ENCODE measurements around the gene JDP2. TPM values are rescaled to one million over a fixed set of nuclear protein-coding genes. Genes with fewer than 3 reads are reported as not detected.

The JDP2 gene
- polyA plus RNA-seq, 3 donors = 18.4 to 19.6 (median 19.2) TPM

GRCh38 chr14:75409316-75410205 lies 18.3 kb upstream of the JDP2 start:
- no peak for DNase-seq (ENCODE audit: low read depth in 3 of 3, low spot score in 2 of 3)

DNA sequence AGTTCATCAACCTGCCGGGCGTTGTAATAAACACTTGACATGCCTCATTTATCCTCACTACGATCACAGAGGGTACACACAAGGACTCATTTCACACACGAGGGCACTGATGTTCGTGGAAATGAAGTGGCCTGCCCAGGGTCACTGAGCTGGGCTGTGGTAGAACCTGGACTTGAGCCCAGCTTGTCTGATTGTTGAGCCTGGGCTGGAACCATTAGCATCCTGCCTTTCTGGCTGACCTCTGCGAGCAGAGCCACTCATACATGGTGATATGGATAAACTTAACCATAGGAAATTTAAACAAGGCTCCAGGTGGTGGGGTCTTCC lies 16.6 kb upstream of the JDP2 start:
- no peak for DNase-seq (ENCODE audit: low read depth in 3 of 3, low spot score in 2 of 3)

DNA sequence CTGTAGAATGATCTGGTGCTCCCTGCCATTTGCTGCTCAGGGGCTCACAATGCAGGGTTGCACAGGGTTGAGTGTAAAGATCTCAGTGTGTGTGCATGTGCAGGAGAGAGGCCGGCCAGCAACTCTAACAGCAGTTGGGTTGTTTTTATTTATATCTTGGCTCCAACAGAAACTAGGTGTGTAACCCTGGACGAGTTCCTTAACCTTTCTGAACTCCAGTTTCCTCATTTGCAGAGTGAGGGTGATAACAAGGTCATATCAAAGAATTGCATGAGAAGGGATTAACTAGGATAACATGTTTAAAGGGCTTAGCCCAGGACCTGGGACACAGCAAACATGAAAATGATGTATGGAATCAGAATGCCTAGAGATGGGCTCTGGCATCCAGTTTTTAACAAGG lies 14.8 kb upstream of the JDP2 start:
- no peak for DNase-seq (ENCODE audit: low read depth in 3 of 3, low spot score in 2 of 3)

DNA sequence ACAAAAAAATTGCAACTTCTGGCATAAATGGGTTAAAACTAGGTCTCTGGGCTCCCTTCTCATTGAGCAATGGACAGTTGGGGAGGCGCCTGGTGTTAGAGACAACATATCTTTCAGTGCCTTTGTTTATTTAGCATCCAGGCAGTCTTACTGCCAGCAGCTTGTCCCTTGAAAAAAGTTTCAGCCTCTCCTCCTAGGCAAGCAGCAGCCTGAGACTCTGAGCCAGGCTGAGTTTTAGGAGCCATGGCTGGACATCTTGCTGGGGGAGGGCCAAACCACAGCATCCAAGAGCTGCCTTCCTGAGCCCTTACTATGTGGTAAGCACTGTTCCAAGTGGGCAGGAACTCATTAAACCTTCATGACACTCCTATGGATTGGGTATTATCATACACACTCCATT lies 10.1 kb upstream of the JDP2 start:
- DNase-seq (ENCODE audit: low read depth in 3 of 3, low spot score in 2 of 3) = no peak

DNA sequence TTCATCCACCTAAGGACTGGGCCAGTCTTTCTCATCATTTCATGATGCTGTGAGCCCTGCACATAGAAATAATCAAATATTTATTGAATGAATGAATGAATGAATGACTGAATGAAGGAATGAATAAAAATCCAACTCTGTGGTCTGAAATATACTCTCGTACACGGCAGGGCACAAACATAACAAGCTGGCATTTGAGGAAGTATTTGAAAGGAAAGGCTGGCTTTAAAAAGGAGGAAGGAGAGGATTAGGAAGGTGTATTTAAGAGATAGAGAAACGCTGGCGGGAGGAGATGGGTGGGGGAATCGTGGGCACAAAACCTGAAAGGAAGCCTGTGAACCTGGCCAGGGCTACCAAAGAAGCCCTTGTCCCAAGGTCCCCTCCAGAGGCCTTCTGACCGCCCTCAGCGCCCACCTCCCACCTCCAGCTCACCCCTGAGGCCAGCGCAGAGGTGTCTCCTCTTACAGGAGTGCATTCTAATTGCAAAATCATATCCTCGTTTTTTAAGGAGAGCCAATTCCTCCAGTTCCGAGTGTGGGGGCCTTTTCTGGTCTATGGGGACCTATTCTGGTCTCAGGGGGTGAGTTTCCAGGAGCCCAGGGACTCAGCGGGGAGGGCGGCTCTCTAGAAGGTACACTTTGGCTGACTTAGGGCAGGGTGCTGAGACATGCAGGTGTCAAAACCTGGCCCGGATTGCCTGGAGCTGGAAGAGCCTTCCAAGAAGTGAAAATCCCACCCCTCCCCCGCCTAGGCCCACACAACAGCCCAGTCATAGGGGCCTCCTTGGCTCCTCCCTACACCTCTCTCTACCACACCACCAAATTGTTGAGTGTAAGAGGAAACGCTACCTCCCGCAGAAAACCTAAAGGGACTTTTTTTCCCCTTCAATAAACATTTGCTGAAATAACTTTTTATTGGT lies 8.7 kb upstream of the JDP2 start:
- DNase-seq (ENCODE audit: low read depth in 3 of 3, low spot score in 2 of 3) = no peak

DNA sequence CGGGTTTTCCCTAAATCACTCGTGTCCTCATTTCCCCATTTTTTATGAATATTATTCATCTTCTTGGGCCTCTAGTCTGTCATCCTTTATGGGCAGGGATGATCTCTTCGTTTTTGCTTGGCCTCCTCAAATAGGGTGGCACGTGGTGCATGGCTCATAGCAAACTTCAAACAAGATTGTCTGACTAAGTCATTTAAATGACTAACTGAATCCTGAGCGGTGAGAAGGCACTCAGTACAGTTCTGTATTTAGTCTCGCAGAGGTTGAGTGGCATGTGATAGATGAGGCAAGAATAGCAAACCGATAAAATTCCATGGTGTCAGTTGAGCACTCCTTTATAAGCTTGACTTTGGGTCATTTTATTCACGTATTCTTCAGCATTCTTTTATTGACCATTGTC lies 5.7 kb upstream of the JDP2 start:
- no peak for DNase-seq (ENCODE audit: low read depth in 3 of 3, low spot score in 2 of 3)

- no peak for DNase-seq (ENCODE audit: low read depth in 3 of 3, low spot score in 2 of 3)
Observed at GRCh38 chr14:75424496-75424895, 3.3 kb upstream of the JDP2 start.

GRCh38 chr14:75425446-75425845 lies 2.4 kb upstream of the JDP2 start:
- no peak for DNase-seq (ENCODE audit: low read depth in 3 of 3, low spot score in 2 of 3)

DNA sequence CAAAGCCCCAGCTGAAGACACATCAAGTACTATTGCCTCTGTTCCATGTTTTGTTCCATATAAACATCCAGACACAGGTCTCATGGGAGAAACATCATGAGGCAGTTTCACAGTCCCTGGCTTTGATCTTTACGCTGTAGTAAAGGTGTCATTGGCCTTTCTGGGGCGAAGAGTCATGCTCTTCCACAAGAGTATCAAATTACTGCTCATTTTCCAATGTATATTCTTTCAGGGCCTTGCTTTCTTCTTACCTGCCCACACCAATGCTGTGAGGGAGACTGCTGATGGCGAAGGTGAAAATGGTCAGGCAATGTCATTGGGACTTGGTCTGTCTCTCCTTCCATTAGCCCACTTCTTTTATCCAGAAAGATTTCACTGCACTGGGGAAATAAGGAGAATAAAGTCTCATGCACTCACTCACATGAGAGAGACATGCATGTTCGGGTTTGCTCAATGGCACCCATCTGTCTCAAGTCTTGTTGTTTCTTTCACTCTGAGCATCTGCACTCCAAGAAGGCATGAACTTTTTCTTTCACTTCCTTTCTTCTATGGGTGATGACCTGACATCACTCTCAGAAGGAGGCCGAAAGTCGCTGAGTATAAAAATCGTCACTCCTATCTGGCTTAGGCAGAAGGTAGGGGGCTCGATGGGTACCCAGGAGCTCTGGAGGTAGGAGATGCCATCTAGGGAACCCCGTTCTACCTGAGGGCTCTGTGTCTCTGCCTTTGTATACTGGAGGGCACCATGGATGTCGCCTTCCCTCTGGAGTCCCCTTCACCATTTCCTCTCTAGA lies 1.3 kb upstream of the JDP2 start:
- no peak for DNase-seq (ENCODE audit: low read depth in 3 of 3, low spot score in 2 of 3)

DNA sequence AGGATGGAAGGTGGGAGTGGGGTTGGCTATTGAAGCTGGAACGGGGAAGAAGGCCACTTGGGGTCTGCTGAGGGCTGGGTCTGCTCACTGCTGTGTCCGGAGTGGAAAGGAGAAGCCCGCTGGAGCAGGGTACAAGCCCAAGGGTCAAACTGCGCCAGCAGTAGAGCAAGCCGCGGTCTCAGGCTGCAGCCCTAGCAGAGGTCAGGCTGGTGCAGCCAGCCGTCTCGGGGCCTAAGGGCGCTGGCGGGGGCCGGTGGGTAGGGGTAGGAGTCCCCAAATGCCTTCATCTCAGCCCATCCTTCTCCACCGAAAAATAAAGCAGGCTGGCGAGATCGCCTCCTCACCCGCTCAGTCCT lies 718 bp upstream of the JDP2 start:
- no peak for DNase-seq (ENCODE audit: low read depth in 3 of 3, low spot score in 2 of 3)

DNA sequence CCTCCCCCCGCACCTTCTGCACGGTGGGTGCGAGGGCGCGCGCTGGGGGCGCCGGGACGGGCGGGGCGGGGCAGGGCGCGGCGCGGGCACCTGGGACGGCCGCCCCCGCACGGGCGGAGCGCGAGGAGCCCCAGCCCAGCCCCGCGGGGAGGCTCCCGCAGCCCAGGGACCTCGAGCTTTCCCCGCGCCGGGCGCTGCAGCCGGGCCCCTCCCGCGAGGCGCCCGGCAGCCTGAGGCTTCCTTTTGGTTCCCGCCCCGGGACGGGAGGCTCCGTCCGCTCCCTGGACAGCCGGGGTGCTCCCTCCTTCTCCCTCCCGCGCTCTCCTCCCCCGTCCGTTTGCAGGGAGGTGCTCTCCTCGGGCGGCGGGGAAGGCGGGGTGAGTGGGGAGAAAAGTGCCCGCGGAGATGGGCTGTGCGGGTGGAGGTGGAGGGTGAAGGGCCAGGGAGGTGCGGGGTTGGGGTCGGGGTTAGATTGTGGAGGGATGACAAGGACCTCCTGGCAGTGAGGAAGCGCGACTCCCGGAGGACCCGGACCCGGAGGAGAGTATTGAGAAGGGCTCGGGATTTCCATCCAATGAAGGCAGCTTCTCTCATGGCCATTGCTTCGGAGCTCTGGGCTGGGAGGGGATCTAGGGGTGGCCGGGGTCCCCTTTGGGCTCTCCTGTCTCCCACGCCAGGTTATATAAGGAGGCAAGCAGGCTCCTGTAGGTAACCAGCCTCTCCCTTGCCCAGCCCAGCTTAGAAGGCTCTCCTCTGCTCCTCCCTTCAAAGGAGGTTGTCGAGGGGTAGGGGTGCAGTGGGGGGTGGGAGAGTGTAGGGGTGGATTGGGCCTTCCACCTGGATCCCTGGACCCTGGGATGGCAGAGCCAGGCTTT lies 645 bp downstream of the JDP2 start:
- no peak for DNase-seq (ENCODE audit: low read depth in 3 of 3, low spot score in 2 of 3)

- no peak for DNase-seq (ENCODE audit: low read depth in 3 of 3, low spot score in 2 of 3)
Observed at GRCh38 chr14:75429562-75429961, 1.7 kb downstream of the JDP2 start.

- no peak for DNase-seq (ENCODE audit: low read depth in 3 of 3, low spot score in 2 of 3)
Observed at GRCh38 chr14:75430116-75430515, 2.3 kb downstream of the JDP2 start.

GRCh38 chr14:75430526-75430925 lies 2.7 kb downstream of the JDP2 start:
- DNase-seq (ENCODE audit: low read depth in 3 of 3, low spot score in 2 of 3) = no peak

GRCh38 chr14:75430976-75431375 lies 3.2 kb downstream of the JDP2 start:
- no peak for DNase-seq (ENCODE audit: low read depth in 3 of 3, low spot score in 2 of 3)

DNA sequence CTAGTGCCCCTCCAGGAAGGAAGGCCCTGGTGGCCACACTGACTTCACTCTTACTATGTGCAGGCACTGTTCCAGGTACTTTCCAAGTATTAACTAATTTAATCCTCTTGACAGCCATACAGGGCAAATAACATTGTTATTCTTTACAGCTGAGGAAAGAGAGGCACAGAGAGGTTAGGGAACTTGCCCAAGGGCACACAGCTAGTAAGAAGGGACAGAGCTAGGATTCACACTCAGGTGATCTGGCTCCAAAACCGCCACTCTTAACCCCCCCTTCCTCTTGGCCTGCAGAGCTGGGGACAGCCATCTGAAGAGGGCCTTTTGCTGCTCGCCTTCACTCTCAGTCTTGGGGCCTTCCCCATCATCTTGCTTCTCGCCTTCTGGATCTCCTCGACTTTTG lies 4.0 kb downstream of the JDP2 start:
- DNase-seq (ENCODE audit: low read depth in 3 of 3, low spot score in 2 of 3) = no peak

- DNase-seq (ENCODE audit: low read depth in 3 of 3, low spot score in 2 of 3) = no peak
Observed at GRCh38 chr14:75432411-75432810, 4.6 kb downstream of the JDP2 start.

DNA sequence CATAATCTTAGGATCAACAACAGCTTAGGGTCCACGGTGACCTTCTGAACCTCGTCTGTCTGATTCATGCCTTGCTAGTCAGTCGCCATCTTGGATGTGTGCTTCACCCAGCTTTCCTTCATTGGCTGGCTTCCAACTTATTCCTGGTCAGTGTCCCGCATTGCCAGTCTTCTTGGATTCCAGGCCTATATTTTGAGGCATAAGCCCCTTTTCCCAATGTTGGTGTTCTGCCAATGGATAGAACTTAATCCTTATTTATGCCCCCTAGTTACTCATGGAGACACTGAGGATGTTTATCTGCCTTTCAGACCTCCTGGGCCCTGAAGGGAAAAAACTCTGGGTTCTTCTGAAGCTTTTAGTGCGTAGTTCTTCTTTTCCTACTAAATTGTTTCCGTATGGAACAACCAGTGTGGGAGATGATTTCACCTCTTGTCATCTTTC lies 5.8 kb downstream of the JDP2 start:
- DNase-seq (ENCODE audit: low read depth in 3 of 3, low spot score in 2 of 3) = no peak

- DNase-seq (ENCODE audit: low read depth in 3 of 3, low spot score in 2 of 3) = no peak
Observed at GRCh38 chr14:75434138-75434889, 6.5 kb downstream of the JDP2 start.

GRCh38 chr14:75434890-75435248 lies 7.0 kb downstream of the JDP2 start:
- DNase-seq (ENCODE audit: low read depth in 3 of 3, low spot score in 2 of 3) = no peak
